ENCODE measurements around the gene ITPRIP.

GRCh38 chr10:104347295-104348045 is 9.2 kb upstream of the ITPRIP start:
- TF ChIP-seq TAF1 (IDR thresholded peaks at IDR 0.05; ENCODE audit: low read depth) (no peak), TEAD4 (IDR thresholded peaks at IDR 0.05) (no peak), CEBPB (IDR thresholded peaks at IDR 0.05) (no peak), EGR1 (IDR thresholded peaks at IDR 0.05) (no peak), EP300 (IDR thresholded peaks at IDR 0.05; ENCODE audit: borderline replicate concordance) (no peak), RAD21 (IDR thresholded peaks at IDR 0.05; ENCODE audit: low read depth) (no peak), TCF12 (IDR thresholded peaks at IDR 0.05; ENCODE audit: low read depth) (no peak), YY1 (IDR thresholded peaks at IDR 0.05; ENCODE audit: low read depth) (no peak), REST (IDR thresholded peaks at IDR 0.05; ENCODE audit: low read depth) (no peak), MAX (IDR thresholded peaks at IDR 0.05) (no peak), ZBTB7A (IDR thresholded peaks at IDR 0.05; ENCODE audit: low read depth) (no peak), CREB1 (IDR thresholded peaks at IDR 0.05; ENCODE audit: low read depth) (no peak)

Data from Ishikawa (cell line).